Effector CD4-positive, alpha-beta T cell (primary cell): ENCODE data around the gene PROSER3.
"Not testable (repeated sequence)": the region's sequence is repeated elsewhere in the genome, so short reads cannot be mapped to it uniquely, and the experiment has no call there.

Experiments
- DNase-seq: peaks from one replicate; pipeline ENCODE4 v3.0.0-alpha.2; 2020

Gene PROSER3

DNA sequence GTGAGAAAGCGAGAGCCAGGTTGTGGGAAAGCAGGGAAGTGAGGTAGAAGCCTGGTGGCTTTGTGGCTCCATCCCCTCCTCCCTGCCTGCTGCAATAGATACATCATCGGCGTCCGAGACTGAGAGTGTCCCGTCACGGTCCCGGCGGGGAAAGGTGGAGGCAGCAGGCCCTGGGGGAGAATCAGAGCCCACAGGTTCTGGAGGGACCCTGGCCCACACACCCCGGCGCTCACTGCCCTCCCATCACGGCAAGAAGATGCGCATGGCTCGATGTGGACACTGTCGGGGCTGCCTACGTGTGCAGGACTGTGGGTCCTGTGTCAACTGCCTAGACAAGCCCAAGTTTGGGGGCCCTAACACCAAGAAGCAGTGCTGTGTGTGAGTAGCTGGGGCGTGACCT lies 35.1 kb upstream of the PROSER3 start:
- no peak for DNase-seq

DNA sequence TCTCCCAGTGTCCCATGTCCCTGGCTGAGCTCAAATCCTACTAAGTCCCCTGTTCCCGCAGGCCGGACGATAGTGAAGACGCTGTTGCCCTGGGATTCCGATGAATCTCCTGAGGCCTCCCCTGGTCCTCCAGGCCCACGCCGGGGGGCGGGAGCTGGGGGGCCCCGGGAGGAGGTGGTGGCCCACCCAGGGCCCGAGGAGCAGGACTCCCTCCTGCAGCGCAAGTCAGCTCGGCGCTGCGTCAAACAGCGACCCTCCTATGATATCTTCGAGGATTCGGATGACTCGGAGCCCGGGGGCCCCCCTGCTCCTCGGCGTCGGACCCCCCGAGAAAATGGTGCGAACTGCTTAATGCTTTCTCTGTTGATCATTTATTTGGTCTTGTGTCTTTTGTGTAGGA lies 34.3 kb upstream of the PROSER3 start:
- no peak for DNase-seq

DNA sequence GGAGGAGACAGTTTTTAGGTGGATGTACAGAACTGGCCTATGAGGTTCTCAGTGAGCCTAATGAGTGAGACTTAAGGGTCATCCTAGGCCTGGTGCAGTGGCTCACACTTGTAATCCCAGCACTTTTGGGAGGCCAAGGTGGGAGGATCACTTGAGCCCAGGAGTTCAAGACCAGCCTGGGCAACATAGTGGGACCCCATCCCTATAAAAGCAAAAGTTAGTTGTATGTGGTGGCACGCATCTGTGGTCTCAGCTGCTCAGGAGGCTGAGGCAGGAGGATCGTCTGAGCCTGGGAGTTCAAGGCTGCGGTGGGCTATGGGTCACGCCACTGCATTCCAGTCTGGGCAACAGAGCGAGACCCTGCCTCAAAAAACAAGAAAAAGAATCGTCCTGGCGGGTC lies 33.8 kb upstream of the PROSER3 start:
- DNase-seq, result not testable (repeated sequence)

DNA sequence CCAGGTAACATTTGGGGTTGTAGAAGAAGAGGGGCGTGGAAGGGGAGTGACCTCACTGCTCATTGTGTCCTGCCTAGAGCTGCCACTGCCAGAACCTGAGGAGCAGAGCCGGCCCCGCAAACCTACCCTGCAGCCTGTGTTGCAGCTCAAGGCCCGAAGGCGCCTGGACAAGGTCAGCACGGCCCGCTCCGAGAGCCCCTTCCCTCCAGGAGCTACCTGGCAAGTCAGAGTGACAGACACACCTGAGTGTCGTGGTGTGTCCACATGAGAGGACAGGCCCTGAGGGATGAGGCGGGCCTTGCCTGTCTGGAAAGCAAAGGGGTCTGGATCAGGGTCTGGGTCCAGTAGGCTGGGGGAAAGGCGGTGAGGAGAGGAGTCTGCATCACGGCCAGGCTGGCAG lies 33.4 kb upstream of the PROSER3 start:
- no peak for DNase-seq

DNA sequence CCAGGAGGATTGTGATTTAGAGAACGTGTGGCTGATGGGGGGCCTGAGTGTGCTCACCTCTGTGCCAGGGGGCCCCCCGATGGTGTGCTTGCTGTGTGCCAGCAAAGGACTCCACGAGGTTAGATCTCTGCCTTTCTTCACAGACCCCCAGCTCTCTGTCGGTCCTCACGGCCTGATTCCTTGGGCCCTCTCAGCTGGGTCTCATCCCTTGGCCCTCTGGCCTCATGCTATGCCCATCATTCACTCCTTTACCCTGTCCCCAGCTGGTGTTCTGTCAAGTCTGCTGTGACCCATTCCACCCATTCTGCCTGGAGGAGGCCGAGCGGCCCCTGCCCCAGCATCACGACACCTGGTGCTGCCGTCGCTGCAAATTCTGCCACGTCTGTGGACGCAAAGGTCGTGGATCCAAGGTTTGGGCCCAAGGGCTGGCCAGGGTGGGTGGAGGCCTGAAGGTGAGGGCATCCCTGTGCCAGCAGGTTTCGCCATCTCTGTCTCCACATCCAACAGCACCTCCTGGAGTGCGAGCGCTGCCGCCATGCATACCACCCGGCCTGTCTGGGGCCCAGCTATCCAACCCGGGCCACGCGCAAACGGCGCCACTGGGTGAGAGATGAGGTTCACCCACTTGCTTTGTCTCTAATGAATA lies 32.6 kb upstream of the PROSER3 start:
- no peak for DNase-seq

DNA sequence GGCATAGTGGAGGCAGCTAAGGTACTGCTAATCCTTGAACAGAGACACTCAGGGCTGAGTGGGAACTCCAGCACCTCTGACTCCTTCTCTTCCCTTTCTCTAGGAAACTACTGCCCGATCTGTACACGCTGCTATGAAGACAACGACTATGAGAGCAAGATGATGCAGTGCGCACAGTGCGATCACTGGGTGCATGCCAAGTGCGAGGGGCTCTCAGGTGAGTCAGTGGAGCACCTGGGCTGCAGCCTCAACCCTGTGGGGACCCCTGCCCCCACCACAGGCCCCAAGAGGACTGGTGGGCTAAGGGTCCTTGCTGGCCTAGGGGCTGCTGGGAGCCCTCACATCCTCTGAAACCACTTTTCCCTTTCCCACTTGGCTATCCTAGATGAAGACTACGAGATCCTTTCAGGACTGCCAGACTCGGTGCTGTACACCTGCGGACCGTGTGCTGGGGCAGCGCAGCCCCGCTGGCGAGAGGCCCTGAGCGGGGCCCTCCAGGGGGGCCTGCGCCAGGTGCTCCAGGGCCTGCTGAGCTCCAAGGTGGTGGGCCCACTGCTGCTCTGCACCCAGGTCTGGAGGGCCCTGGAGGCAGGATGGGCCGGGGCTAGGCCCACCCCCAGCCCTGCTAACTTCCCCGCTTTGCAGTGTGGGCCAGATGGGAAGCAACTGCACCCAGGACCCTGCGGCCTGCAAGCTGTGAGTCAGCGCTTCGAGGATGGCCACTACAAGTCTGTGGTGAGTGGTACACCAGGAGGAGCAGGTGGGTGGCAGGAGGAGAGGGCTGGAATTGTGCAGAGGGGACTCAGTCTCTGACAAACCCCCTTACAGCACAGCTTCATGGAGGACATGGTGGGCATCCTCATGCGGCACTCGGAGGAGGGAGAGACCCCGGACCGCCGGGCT lies 30.7 kb upstream of the PROSER3 start:
- no peak for DNase-seq

DNA sequence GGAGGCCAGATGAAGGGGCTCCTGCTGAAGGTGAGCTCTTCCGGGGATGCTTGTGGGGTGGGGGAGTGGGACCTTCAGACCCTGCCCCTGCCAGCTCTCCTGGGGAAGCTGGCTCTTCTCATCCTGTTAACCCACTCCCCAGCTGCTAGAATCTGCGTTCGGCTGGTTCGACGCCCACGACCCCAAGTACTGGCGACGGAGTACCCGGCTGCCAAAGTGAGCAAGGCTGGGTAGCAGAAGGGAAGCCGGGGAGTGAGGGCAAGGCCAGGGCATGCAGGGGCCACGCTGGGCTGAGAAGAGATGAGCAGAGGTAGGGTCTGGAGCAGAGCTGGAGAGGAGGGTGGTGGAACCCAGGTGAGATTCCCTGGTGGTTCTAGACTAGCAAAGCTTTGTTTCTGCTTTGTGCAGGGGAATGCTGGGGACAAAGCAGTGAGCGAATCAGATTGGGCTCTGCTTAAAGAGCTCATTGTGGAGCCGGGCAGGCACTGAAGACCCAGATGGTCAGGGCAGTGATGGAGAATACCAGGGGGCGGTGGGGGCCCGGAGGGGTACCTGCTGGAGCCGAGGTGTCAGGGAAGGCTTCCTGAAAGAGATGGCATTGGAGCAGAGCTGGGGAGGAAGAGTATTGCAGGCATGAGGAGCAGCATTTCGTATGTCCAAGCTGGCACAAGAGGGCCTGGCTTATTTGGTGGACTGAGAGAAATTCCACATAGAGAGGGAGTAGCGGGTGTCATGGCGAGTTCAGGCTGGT lies 29.8 kb upstream of the PROSER3 start:
- DNase-seq, result no peak

DNA sequence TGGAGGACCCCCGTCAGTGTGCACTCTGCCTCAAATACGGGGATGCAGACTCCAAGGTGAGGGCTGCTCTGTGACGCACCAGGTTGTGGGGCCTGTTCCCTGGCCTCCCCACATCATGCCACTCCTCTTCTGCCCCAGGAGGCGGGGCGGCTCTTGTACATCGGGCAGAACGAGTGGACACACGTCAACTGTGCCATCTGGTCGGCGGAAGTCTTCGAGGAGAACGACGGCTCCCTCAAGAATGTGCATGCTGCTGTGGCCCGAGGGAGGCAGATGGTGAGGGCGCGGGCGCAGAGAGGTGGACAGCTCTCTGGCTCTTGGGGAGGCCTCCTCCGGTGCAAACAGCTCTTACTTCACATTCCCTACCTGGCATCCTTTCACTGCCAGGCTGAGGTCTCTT lies 29.0 kb upstream of the PROSER3 start:
- DNase-seq, result no peak

DNA sequence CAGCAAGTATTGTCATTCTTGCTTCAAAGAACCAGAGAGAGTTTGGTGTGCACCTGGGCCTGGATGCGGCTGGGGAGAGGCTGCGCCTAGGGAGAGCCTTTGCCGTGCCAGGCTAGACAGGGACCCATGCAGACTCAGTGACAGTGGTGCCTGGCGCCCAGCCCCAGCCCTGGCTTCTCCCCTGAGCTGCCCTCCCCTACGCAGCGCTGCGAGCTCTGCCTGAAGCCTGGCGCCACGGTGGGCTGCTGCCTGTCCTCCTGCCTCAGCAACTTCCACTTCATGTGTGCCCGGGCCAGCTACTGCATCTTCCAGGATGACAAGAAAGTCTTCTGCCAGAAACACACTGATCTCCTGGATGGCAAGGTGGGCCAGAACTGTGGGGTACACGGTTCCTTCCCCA lies 28.2 kb upstream of the PROSER3 start:
- DNase-seq, result no peak

DNA sequence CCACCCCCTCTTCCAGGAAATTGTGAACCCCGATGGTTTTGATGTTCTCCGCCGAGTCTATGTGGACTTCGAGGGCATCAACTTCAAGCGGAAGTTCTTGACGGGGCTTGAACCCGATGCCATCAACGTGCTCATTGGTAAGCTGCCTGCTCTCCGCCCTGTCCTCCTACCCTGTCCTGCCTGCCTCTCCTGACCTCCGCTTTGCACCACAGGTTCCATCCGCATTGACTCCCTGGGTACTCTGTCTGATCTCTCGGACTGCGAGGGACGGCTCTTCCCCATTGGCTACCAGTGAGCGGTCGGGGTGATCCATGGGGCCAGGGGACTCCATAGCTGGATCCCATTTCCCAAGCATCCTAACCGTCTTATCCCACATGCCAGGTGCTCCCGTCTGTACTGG lies 27.6 kb upstream of the PROSER3 start:
- no peak for DNase-seq

DNA sequence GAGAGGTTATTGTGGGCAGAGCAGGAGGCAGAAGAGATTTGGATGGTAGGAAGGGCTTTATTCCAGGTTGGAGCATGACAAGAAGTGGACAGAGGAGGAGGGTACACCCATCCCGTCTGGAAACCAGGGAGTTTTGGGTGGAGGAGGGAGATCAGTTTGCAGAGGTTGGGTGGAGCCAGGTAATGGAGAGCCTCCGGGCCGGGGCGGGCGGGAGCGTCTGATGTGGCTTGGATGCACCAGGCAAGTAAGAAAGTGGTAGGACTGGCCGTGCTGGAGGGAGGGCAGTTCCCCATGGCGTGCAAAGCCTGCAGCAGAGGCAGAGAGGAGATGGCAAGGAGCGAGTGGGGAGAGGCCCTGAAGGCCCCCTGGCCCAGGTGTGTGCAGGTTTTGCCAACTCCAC lies 26.6 kb upstream of the PROSER3 start:
- DNase-seq, result no peak

DNA sequence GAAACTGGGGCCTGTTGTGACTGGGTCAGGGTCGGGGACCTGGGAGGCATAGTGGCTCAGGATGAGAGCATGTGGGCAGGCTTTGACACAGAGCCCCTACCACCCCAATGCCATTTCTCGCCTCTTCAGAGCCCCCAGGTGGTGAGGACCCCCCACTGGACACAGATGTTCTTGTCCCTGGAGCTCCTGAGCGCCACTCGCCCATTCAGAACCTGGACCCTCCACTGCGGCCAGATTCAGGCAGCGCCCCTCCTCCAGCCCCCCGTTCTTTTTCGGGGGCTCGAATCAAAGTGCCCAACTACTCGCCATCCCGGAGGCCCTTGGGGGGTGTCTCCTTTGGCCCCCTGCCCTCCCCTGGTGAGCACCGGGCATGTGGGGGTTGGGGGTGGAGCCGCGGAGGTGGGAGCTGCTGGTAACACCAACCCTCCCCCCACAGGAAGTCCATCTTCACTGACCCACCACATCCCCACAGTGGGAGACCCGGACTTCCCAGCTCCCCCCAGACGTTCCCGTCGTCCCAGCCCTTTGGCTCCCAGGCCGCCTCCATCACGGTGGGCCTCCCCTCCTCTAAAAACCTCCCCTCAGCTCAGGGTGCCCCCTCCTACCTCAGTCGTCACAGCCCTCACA lies 26.1 kb upstream of the PROSER3 start:
- DNase-seq, result no peak

DNA sequence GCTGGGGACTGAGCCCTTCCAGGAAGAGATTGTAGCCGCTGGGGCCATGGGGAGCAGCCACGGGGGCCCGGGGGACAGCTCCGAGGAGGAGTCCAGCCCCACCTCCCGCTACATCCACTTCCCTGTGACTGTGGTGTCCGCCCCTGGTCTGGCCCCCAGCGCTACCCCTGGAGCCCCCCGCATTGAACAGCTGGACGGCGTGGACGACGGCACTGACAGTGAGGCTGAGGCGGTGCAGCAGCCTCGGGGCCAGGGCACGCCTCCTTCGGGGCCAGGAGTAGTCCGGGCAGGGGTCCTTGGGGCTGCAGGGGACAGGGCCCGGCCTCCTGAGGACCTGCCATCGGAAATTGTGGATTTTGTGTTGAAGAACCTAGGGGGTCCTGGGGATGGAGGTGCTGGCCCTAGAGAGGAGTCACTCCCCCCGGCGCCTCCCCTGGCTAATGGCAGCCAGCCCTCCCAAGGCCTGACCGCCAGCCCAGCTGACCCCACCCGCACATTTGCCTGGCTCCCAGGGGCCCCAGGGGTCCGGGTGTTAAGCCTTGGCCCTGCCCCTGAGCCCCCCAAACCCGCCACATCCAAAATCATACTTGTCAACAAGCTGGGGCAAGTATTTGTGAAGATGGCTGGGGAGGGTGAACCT lies 25.3 kb upstream of the PROSER3 start:
- no peak for DNase-seq

DNA sequence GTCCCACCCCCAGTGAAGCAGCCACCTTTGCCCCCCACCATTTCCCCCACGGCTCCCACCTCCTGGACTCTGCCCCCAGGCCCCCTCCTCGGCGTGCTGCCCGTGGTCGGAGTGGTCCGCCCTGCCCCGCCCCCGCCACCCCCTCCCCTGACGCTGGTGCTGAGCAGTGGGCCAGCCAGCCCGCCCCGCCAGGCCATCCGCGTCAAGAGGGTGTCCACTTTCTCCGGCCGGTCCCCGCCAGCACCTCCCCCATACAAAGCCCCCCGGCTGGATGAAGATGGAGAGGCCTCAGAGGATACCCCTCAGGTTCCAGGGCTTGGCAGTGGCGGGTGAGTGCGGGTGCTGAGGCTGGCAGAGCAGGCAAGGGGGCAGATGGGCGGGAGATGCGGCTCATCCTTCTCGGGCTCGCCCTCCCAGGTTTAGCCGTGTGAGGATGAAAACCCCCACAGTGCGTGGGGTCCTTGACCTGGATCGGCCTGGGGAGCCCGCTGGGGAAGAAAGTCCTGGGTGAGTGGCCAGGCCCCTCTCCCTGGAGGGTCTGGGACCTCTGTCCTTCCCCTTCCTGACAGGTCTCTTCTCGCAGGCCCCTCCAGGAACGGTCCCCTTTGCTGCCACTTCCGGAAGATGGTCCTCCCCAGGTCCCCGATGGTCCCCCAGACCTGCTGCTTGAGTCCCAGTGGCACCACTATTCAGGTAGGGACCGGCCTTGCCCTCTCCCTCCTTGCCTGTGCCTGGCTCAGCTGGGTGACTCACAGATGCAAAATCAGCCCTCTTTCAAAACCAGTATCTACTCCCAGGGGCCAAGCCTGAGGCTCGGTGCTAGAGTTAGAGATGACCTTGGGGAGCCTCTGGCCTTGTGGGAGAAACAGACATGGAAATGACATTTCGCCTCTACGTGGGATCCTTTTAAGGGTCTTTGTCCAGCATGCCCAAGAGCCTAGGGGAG lies 24.5 kb upstream of the PROSER3 start:
- no peak for DNase-seq

DNA sequence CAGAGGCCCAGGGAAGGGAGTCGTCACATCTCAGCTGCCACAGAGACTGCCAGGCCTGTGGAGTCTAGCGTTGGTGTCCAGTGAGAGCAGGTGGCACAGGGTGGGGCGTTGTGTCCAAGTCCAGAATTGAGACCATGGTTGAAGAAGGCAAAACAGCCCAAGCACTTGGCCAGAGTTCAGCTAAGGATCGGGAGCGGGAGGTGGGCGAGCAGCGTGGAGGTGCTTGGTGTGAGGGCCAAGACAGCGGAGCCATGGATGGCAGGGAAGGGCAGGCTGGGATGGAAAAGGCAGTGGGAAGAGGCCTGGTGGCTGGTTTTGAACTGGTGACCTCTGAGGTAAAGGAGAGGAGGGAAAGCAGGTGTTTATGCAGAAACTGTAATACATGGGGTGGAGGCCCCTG lies 23.7 kb upstream of the PROSER3 start:
- DNase-seq, result no peak

DNA sequence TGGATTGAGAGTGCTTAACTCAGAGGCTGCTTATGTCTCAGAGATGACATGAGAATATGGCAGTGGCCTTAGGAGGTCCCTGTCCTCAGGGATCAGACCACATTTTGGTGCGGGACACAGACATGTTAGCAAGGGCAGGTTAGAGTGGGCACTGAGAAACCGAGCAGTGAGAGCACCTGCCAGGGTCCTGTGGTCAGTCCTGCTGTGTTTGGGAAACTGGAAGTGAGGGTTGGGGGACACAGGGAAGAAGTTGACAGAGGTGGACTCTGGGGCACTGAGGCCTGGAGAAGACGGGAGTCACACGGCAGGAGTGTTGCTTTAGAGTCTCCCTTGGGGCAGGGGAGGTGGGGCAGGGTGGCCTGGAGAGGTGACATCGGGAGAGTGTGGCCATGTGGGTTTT lies 23.1 kb upstream of the PROSER3 start:
- no peak for DNase-seq

DNA sequence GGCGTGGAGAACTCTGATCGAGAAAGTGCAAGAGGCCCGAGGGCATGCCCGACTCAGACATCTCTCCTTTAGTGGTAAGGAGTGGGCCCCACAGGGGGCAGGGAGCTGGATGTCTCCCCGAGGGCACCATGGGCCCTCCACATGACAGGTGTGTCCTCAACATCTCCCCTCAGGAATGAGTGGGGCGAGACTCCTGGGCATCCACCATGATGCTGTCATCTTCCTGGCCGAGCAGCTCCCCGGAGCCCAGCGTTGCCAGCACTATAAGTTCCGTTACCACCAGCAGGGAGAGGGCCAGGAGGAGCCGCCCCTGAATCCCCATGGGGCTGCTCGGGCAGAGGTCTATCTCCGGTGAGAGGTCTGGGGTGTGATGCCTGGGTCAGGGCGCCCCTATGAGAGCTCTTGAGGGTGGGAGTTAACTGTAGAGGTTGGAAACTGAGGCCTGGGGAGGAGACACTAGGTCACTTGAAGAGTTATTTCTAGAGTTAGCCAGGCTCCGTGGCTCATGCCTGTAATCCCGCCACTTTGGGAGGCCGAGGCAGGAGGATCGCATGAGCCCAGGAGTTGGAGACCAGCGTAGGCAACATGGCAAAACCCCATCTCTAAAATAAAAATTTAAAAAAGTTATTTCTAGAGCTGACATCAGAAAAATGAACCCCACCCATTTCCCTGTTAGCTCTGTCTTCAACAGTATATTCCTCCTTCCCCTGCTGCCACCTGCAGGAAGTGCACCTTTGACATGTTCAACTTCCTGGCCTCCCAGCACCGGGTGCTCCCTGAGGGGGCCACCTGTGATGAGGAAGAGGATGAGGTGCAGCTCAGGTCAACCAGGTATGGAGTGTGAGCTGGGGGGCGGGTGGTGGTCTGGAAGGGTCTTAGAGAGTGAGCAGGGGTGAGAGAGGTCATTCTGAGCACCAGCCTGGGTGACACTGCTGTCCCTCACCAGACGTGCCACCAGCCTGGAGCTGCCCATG lies 20.8 kb upstream of the PROSER3 start:
- no peak for DNase-seq

DNA sequence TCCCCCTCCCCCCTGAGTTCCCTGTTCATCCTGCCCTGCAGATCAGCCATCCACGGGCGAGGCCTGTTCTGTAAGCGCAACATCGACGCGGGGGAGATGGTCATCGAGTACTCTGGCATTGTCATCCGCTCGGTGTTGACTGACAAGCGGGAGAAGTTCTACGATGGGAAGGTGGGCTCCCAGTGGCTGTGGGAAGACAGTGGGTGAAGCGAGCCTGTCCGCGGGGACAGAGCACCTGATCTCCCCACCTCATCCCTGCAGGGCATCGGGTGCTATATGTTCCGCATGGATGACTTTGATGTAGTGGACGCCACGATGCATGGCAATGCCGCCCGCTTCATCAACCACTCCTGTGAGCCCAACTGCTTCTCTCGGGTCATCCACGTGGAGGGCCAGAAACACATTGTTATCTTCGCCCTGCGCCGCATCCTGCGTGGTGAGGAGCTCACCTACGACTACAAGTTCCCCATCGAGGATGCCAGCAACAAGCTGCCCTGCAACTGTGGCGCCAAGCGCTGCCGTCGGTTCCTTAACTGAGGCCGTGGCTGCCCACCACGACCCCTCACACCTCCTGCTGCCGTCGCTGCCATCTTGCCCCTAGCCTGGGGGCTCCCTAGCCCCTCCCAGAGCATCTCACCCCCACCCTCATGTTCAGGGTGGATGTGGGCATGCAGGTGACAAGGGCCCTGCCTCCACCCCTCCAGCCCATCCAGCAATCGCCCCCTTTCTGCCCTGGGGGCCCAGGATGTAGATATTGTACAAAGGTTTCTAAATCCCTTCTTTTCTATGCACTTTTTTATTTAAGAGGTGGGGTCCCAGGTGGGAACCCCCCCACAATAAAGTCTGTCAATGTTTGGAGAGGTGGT lies 19.7 kb upstream of the PROSER3 start:
- DNase-seq, result no peak

DNA sequence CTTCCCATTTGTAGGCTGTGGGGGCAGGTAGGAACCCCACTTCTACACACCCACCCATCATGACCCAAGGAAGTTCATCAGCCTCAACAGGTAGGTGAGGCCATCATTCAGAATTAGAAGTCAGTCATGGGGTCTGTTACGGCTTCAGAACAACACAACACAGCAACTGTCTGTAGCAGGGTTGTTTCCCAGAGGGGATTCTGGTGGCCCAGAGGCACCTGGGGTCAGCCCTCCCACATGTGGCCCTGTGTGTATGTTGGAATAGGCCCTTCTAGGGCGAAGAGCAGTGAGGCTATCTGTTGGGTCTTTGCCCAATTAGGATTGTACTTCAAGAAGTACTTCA lies 19.1 kb upstream of the PROSER3 start:
- DNase-seq, result no peak
